ENCODE data around the gene EDAR. TPM values are rescaled to one million over a fixed set of nuclear protein-coding genes. Genes with fewer than 3 reads are reported as not detected.

EDAR gene
- total and polyA plus RNA-seq, 9 of the 15 experiments (the other 6 are each of a cell fraction or from before 2014, with no cell fraction given): 0.01 TPM; not detected in 8

DNA sequence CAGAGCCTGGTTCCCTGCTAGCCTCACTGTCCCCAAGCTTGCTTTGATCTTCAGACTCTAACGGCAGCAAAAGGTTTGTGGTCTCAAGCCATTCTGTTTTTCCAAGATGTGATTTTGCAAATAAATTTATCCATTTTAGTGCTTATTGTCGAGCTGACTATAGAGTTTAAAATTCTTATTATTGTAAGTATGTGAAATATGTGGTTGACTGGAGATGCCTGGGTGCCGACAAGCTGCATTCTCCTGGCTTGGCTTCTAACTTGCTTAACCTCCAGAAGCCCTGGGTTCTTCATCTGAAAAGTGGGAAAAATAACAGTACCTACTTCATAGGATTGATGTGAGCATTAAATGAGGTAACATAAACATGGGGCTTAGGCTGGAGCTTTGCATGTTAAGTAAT lies 9.9 kb upstream of the EDAR start:
- DNase-seq (ENCODE audit: extremely low read depth in 1 of 4, low spot score in 3 of 4) (no peak), FAIRE-seq (no peak), ATAC-seq (no peak)
- no TSS peak for BruUV-seq (replicated peaks)
- TF ChIP-seq ZNF551 (CRISPR knock-in tag; IDR thresholded peaks at IDR 0.05) (no peak), SRSF9 (IDR thresholded peaks at IDR 0.05; ENCODE audit: borderline replicate concordance, low read depth, low read length) (no peak), IFI16 (CRISPR knock-in tag; IDR thresholded peaks at IDR 0.05) (no peak), FOXM1 (IDR thresholded peaks at IDR 0.05; ENCODE audit: low read depth) (no peak), FOXM1 (CRISPR knock-in tag; IDR thresholded peaks at IDR 0.05; ENCODE audit: low read depth) (no peak), ZNF77 (CRISPR knock-in tag; IDR thresholded peaks at IDR 0.05) (no peak), NFXL1 (CRISPR knock-in tag; IDR thresholded peaks at IDR 0.05) (no peak), TRIM28 (IDR thresholded peaks at IDR 0.05) (no peak), WHSC1 (IDR thresholded peaks at IDR 0.05; ENCODE audit: low read length) (no peak), ZNF263 (CRISPR knock-in tag; IDR thresholded peaks at IDR 0.05; ENCODE audit: borderline replicate concordance) (no peak), ZNF24 (IDR thresholded peaks at IDR 0.05) (no peak), SAFB (IDR thresholded peaks at IDR 0.05; ENCODE audit: borderline replicate concordance, low read depth, low read length) (no peak), E4F1 (CRISPR knock-in tag; IDR thresholded peaks at IDR 0.05; ENCODE audit: borderline replicate concordance) (no peak), ZNF699 (CRISPR knock-in tag; IDR thresholded peaks at IDR 0.05; ENCODE audit: insufficient replicate concordance) (no peak), CBFA2T3 (IDR thresholded peaks at IDR 0.05) (no peak), THRAP3 (IDR thresholded peaks at IDR 0.05; ENCODE audit: borderline replicate concordance) (no peak)
- Histone ChIP-seq H3K4me1 (replicated peaks in 1 of 2; ENCODE audit: control insufficient read depth in 2 of 2, insufficient read depth in 2 of 2, low read length in 2 of 2) (no peaks in the 10 kb centered on the region; a peak in 1 of 5 replicates), H3K27ac (ENCODE audit: extremely low read depth, low read depth, low read length) (no peak overlapping the region), H4K20me1 (replicated peaks; ENCODE audit: control insufficient read depth, insufficient read depth, low read length) (no peaks in the 10 kb centered on the region), H3K9me1 (ENCODE audit: control insufficient read depth, insufficient read depth, low read length) (no peaks in the 10 kb centered on the region), H3K4me2 (ENCODE audit: insufficient read depth, low read length) (no peak overlapping the region), H2AFZ (ENCODE audit: low read depth, low read length) (no peak overlapping the region), H3K9me3 (replicated peaks; ENCODE audit: control insufficient read depth, insufficient read depth, low read depth, low read length) (no peaks in the 10 kb centered on the region), H3K9ac (ENCODE audit: insufficient read depth in 1 of 2, low read depth in 2 of 2, low read length in 2 of 2) (no peak overlapping the region), H3K4me3 (no peak overlapping the region), H3K27me3 (ENCODE audit: control insufficient read depth in 2 of 2, insufficient read depth in 2 of 2, low read length in 2 of 2) (peaks cover 4 to 44% of the 10 kb centered on the region in 2 experiments), H3K36me3 (ENCODE audit: control insufficient read depth, insufficient read depth, low read length) (no peaks in the 10 kb centered on the region), H3K79me2 (ENCODE audit: control insufficient read depth, insufficient read depth, low read length) (no peaks in the 10 kb centered on the region)
- intact Hi-C loops (cut with micrococcal nuclease) (no loop called here), in situ Hi-C loops (cut with MboI) (no loop called here)
- 7% methylated on average over 3 of the region's 3 CpGs for WGBS (ENCODE audit: insufficient coverage, low coverage, missing lambda C conversion rate)
- CTCF ChIA-PET (ENCODE audit: low intra/inter-chr PET ratio): no interaction called here
- POLR2A ChIA-PET: interaction anchor here (0.7 kb wide), 1 partner anchor 26 kb away, joined by 3 read pairs; no protein-coding TSS in a partner anchor

All from K562 (cell line).